ENCODE results near the gene GATA6. TPM values are rescaled to one million over a fixed set of nuclear protein-coding genes. Genes with fewer than 3 reads are reported as not detected.
"Not testable (repeated sequence)": the region's sequence is repeated elsewhere in the genome, so short reads cannot be mapped to it uniquely, and the experiment has no call there.

GATA6 gene
- polyA plus RNA-seq, 5 donors: 47.7 to 61.5 (median 61.1) TPM

GRCh38 chr18:22203035-22203434 is 33.6 kb downstream of the GATA6 start:
- no peak for DNase-seq

DNA sequence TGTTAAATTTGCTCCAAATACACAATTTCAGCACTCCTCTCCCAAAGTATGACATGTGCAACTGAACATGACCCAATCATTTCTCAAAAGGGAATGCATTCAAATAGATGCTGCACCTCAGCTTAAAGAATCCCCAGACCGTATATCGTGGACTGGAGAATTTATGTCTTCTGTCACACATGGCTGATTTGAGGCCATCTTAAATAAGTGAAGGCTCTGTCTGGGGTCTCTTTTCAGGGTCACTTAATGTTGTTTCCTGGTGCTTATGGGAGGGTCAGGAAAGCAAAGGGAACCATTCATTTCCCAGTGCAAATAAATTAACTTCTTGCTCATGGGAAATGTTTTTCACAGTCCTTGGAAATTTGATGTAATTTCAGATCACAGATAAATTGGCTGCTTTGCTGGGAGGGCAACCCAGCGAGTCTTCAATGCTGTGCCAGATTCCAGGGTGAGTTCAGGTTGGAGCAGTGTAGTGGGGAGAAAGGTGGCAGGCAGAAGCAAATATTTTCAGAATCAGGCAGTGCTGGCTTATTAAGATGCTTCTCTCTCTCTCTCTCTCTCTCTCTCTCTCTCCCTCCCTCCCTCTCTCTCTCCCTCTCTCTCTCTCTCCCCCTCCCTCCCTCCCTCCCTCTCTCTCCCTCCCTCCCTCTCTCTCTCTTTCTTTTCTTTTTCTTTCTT is 34.3 kb downstream of the GATA6 start:
- no peak for DNase-seq

GRCh38 chr18:22204214-22204536 is 34.8 kb downstream of the GATA6 start:
- no peak for DNase-seq

DNA sequence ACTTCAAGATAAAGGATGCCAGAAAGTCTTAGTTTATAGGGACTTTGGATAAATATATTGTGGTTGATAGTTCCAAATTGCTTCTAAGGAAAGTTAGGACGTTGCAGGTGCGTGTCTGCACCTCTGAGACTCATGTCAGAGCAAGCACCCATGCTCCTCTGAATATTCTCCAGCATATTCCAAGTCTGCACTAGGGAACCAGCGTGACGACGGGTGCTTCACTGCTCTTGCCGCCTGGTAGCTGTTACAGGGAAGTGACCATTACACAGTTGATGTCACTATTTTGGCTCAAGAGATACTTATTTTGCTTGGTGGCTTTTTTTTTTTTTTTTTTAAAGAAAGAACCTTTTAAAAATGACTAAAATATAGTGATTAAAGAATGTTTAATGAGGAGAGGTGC is 35.6 kb downstream of the GATA6 start:
- DNase-seq: no peak

- DNase-seq: peak; percentile 84 to 87
Observed at GRCh38 chr18:22207021-22207758, 37.8 kb downstream of the GATA6 start.

GRCh38 chr18:22210311-22210754 is 40.9 kb downstream of the GATA6 start:
- no peak for DNase-seq

- no peak for DNase-seq
Observed at GRCh38 chr18:22211657-22212056, 42.3 kb downstream of the GATA6 start.

DNA sequence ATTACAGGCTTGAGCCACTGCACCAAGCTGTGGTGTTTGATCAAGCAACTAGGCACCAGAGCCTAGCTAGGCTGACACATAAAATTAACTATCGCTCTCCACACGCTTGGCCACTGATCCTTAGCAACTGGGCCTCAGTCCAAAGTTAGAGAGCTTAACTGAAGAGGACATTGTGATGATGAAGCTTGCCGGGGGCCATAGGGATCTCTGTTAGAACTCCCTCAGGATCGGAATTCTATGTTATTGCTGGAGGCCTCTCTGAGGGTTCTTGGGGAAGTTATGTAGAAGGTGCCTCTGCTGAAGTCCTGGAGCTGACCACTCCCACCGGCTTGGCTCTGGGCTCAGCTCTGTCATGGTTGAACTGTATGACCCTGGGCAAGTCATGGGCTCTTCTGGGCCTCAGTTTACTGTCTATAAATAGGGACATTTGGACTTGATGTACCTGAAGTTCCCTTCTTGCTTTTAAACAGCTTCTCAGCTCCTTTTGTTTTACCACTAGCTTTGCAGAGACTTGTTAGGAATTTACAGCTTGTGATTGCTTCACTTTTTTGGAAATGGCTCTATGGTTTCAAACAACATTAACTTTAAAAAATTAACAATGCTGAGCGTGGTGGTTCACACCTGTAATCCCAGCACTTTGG is 44.1 kb downstream of the GATA6 start:
- DNase-seq: no peak

- DNase-seq: no peak
Observed at GRCh38 chr18:22214731-22215528, 45.5 kb downstream of the GATA6 start.

GRCh38 chr18:22218835-22219234 is 49.4 kb downstream of the GATA6 start:
- DNase-seq: no peak

DNA sequence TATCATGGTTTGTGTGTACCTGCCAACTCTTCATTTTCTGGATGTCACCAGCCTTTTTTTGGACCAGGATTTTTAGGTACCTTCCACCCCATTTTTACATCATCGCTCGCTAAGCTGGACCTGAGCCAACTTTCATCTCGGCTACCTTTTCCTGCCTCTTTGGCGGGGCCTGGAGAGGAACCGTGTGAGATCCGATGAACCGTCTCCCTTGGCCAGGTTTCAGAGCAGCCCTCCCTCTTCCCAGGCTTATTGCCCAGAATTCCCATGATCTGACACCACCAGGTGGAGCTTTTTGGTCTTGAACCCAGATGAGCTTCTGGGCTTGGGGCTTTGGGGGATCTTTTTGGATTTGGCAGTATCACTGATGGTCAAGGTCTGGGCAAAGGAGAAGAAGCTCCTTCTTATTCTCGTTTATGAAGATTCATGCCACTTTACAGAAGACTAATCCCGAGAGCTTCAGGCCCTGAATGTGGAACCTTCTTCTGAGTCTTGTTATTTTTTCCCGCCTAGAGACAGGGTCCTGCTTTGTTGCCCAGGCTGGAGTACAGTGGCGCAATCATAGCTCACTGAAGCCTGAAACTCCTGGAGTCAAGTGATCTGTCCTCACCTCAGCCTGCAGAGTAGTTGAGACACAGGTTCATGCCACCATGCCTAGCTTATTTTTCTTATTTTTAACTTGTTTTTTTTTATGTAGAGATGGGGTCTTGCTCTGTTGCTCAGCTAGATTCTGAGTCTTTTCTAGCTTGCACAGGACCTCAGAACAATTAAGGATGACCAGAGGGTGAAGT is 50.4 kb downstream of the GATA6 start:
- DNase-seq: no peak

- DNase-seq: not testable (repeated sequence)
Observed at GRCh38 chr18:22220585-22220984, 51.2 kb downstream of the GATA6 start.

DNA sequence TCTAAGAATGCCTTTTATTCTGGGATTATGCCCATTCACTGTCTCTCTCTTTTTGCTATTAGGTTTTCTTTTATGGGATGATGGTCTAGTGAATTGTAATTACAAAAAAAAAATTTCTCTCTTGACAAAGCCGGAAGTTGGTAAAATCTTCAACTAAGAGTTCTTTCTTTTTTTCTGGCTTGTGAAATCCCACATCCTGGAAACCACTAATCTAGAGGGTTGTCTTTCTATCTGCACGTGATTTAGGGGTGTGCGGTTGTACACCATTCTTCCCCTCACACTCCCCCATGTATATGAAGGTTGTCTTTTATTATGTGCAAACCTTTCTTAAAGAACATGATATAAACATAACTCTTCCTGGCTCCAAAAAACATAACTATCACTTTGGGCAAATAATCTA is 52.0 kb downstream of the GATA6 start:
- no peak for DNase-seq

GRCh38 chr18:22223254-22223964 is 54.0 kb downstream of the GATA6 start:
- DNase-seq: no peak

DNA sequence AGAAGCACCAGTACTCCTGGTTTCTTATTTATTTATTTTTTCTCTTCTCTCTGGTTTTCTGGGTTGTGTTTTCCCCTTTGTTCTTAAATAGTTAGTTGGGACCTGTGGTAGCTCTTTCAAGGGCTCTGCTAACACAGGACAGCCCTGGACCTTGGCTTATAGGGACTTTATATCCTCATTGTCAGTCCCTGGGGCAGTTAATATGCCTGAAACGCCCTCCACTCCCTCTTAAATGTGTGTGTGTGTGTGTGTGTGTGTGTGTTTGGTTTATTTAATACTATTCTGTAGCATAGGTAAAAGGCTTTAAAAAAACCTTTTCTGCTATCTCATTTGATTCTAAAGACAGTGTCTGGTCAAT is 54.6 kb downstream of the GATA6 start:
- DNase-seq: no peak

DNA sequence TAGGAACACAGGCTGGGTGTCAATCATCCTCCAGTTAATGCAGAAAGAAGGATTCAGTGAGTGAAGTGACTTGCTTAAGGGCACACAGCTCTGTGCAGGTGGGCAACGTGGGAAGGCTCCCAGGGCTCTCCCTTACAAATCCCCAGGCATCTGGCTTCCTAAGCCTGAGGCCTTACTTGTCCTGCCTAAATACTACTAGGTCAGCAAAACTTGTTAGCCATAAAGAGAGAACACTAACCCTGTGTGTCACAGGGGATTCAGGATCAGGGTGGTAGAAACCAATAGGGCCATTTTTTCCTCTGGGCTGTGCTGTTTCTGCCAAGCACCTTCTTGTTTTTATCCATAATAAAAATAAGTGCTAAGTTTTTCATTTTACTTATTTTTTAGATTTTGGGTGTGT is 55.0 kb downstream of the GATA6 start:
- no peak for DNase-seq

DNA sequence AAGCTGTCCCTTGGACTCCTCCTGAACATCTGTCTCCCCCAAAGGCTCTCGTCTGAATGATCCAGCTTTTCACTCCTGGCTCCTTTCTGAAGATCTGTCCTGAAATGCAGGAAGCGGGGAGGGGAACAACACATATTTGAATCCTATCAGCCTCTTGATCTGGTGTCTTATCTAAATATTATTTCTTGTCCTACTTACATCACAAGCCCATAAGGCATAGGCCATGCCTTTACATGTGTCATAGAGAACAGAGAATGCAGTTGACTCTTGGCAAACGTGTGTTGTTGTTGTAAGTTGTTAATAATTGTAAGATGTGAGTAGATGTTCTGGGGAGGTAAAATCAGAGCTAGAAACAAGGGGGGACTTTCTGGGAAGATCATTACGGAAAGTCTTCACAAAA is 57.4 kb downstream of the GATA6 start:
- DNase-seq: no peak

DNA sequence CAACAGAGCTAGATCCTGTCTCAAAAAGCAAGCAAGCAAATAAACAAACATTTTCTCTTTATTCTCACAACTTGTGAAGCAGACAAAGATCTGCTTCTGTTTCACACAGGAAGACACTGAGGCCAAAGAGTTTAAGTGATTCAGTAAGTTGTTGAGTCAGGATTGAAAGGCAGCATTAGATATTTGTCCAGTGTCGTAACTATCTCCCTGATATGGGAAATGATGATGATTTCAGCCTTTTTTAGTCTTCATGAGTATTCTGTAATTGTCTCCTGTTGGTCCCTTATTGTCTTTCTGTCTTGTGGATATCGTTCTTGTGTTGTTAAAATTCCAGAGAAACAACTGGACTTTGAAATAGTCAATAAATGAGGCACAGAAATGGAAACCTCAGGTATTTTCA is 59.6 kb downstream of the GATA6 start:
- DNase-seq: no peak

GRCh38 chr18:22229456-22230124 is 60.2 kb downstream of the GATA6 start:
- DNase-seq: no peak

DNA sequence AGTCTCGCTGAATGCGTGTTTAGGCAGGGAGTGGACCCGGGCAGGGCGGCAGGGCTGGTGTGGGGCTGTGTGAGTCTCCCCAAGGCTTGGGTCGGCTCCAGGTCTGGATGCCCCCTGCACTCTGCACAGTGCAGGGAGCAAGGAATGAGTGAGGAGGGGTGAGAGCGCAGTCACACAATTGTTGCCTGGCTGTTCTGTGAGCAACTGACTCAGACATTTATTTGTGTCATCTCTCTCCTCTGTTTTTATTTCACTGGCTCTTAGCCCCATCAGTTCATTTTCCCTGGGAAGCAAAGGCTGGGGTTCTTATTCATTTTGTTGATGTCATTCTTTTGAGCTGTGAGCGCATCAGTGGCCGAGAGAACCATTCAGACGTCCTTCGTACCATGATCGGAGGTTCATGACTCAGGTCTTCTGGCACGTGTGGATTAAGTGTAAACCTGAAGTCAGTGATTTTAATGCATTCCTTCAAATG is 61.1 kb downstream of the GATA6 start:
- no peak for DNase-seq
